Activated naive CD4-positive, alpha-beta T cell treated with anti-CD3 and anti-CD28 coated beads, Interleukin-2, amount 10 ng/mL, durations not matched to agents 7 days and 5 days (primary cell): ENCODE results near the gene CTBP1.

ENCODE experiments used
- CTCF ChIA-PET: fragments of 350-600 bp; sonication (Branson Sonifier 250); formaldehyde crosslinking; loops from one replicate; lab custom pipeline; 2021; ENCODE audit warnings: antibody characterized with exemption; lab: Charles Lee
- DNase-seq: peaks from one replicate; pipeline ENCODE4 v3.0.0-alpha.2; 2020
- H3K27ac Mint-ChIP-seq: one replicate; pipeline ENCODE4 v1.8.0; 2021; ENCODE audit warnings: mild to moderate bottlenecking, moderate library complexity, mixed read lengths
- H3K27me3 Mint-ChIP-seq: one replicate; pipeline ENCODE4 v1.8.0; 2021; ENCODE audit warnings: mild to moderate bottlenecking, mixed read lengths
- H3K36me3 Mint-ChIP-seq: one replicate; pipeline ENCODE4 v1.8.0; 2021; ENCODE audit warnings: mixed read lengths
- H3K4me1 Mint-ChIP-seq: one replicate; pipeline ENCODE4 v1.8.0; 2021; ENCODE audit warnings: mixed read lengths
- H3K4me3 Mint-ChIP-seq: one replicate; pipeline ENCODE4 v1.8.0; 2021; ENCODE audit warnings: mild to moderate bottlenecking, moderate library complexity, mixed read lengths
- H3K9me3 Mint-ChIP-seq: one replicate; pipeline ENCODE4 v1.8.0; 2021; ENCODE audit warnings: mixed read lengths

Gene CTBP1

GRCh38 chr4:1215141-1216075, 33.5 kb downstream of the CTBP1 start:
- H3K27ac Mint-ChIP-seq: peak overlapping the region; percentile 42
- H3K9me3 Mint-ChIP-seq: no peaks in the 10 kb centered on the region
- H3K27me3 Mint-ChIP-seq: no peaks in the 10 kb centered on the region
- H3K4me3 Mint-ChIP-seq: no peak overlapping the region
- no peak for DNase-seq
- H3K36me3 Mint-ChIP-seq: peaks cover 41% of the 10 kb centered on the region
- H3K4me1 Mint-ChIP-seq: peaks cover 37% of the 10 kb centered on the region
- CTCF ChIA-PET: interaction anchor here (0.7 to 2.6 kb wide), 2 partner anchors 31 to 48 kb away, joined by 3 to 16 read pairs; no protein-coding TSS in a partner anchor

- Mint-ChIP-seq H3K36me3 (peaks cover 36% of the 10 kb centered on the region), H3K9me3 (no peaks in the 10 kb centered on the region), H3K4me3 (no peak overlapping the region), H3K4me1 (peaks cover 34% of the 10 kb centered on the region), H3K27ac (no peak overlapping the region), H3K27me3 (no peaks in the 10 kb centered on the region)
- DNase-seq: no peak
- CTCF ChIA-PET: interaction anchor here (0.7 kb wide), 1 partner anchor 32 kb away, joined by 3 read pairs; no protein-coding TSS in a partner anchor
Observed at GRCh38 chr4:1214101-1215095, 34.5 kb downstream of the CTBP1 start.

- Mint-ChIP-seq H3K4me3 (no peak overlapping the region), H3K4me1 (peaks cover 27% of the 10 kb centered on the region), H3K36me3 (peaks cover 28% of the 10 kb centered on the region), H3K27me3 (no peaks in the 10 kb centered on the region), H3K27ac (no peak overlapping the region), H3K9me3 (no peaks in the 10 kb centered on the region)
- CTCF ChIA-PET: no interaction called here
- DNase-seq: no peak
Observed at GRCh38 chr4:1213336-1213995, 35.5 kb downstream of the CTBP1 start.

GRCh38 chr4:1212546-1213335, 36.2 kb downstream of the CTBP1 start:
- peaks cover 22% of the 10 kb centered on the region for H3K36me3 Mint-ChIP-seq
- H3K9me3 Mint-ChIP-seq: no peaks in the 10 kb centered on the region
- H3K27ac Mint-ChIP-seq: no peak overlapping the region
- peaks cover 25% of the 10 kb centered on the region for H3K4me1 Mint-ChIP-seq
- CTCF ChIA-PET: no interaction called here
- H3K27me3 Mint-ChIP-seq: no peaks in the 10 kb centered on the region
- no peak for DNase-seq
- no peak overlapping the region for H3K4me3 Mint-ChIP-seq

- H3K4me1 Mint-ChIP-seq: peaks cover 18% of the 10 kb centered on the region
- DNase-seq: no peak
- CTCF ChIA-PET: no interaction called here
- no peaks in the 10 kb centered on the region for H3K9me3 Mint-ChIP-seq
- H3K27me3 Mint-ChIP-seq: no peaks in the 10 kb centered on the region
- peak overlapping the region; percentile 78 for H3K27ac Mint-ChIP-seq
- H3K36me3 Mint-ChIP-seq: peaks cover 18% of the 10 kb centered on the region
- H3K4me3 Mint-ChIP-seq: no peak overlapping the region
Observed at GRCh38 chr4:1211891-1212545, 36.9 kb downstream of the CTBP1 start.

GRCh38 chr4:1211371-1211770, 37.6 kb downstream of the CTBP1 start:
- no peak overlapping the region for H3K27ac Mint-ChIP-seq
- no peak overlapping the region for H3K4me3 Mint-ChIP-seq
- H3K4me1 Mint-ChIP-seq: peaks cover 11% of the 10 kb centered on the region
- CTCF ChIA-PET: no interaction called here
- peaks cover 13% of the 10 kb centered on the region for H3K36me3 Mint-ChIP-seq
- H3K27me3 Mint-ChIP-seq: no peaks in the 10 kb centered on the region
- DNase-seq: no peak
- H3K9me3 Mint-ChIP-seq: no peaks in the 10 kb centered on the region

GRCh38 chr4:1210971-1211370, 38.0 kb downstream of the CTBP1 start:
- no peak overlapping the region for H3K4me3 Mint-ChIP-seq
- H3K36me3 Mint-ChIP-seq: peaks cover 13% of the 10 kb centered on the region
- CTCF ChIA-PET: no interaction called here
- H3K27ac Mint-ChIP-seq: no peak overlapping the region
- H3K27me3 Mint-ChIP-seq: no peaks in the 10 kb centered on the region
- H3K9me3 Mint-ChIP-seq: no peaks in the 10 kb centered on the region
- no peak for DNase-seq
- H3K4me1 Mint-ChIP-seq: peaks cover 7% of the 10 kb centered on the region

- no peak overlapping the region for H3K27ac Mint-ChIP-seq
- H3K27me3 Mint-ChIP-seq: no peaks in the 10 kb centered on the region
- no peaks in the 10 kb centered on the region for H3K9me3 Mint-ChIP-seq
- CTCF ChIA-PET: no interaction called here
- no peak for DNase-seq
- no peak overlapping the region for H3K4me3 Mint-ChIP-seq
- H3K36me3 Mint-ChIP-seq: peaks cover 12% of the 10 kb centered on the region
- H3K4me1 Mint-ChIP-seq: peaks cover 3% of the 10 kb centered on the region
Observed at GRCh38 chr4:1210241-1210841, 38.6 kb downstream of the CTBP1 start.

GRCh38 chr4:1209821-1210220, 39.1 kb downstream of the CTBP1 start:
- CTCF ChIA-PET: no interaction called here
- no peaks in the 10 kb centered on the region for H3K27me3 Mint-ChIP-seq
- H3K4me1 Mint-ChIP-seq: peaks cover 1% of the 10 kb centered on the region
- no peak overlapping the region for H3K27ac Mint-ChIP-seq
- no peaks in the 10 kb centered on the region for H3K9me3 Mint-ChIP-seq
- DNase-seq: no peak
- H3K36me3 Mint-ChIP-seq: peaks cover 8% of the 10 kb centered on the region
- no peak overlapping the region for H3K4me3 Mint-ChIP-seq

- no peak overlapping the region for H3K27ac Mint-ChIP-seq
- H3K27me3 Mint-ChIP-seq: no peaks in the 10 kb centered on the region
- DNase-seq: no peak
- H3K4me1 Mint-ChIP-seq: peaks cover 8% of the 10 kb centered on the region
- H3K9me3 Mint-ChIP-seq: no peaks in the 10 kb centered on the region
- no peak overlapping the region for H3K4me3 Mint-ChIP-seq
- H3K36me3 Mint-ChIP-seq: peaks cover 11% of the 10 kb centered on the region
- CTCF ChIA-PET: no interaction called here
Observed at GRCh38 chr4:1208970-1209704, 39.8 kb downstream of the CTBP1 start.

- DNase-seq: no peak
- H3K9me3 Mint-ChIP-seq: no peaks in the 10 kb centered on the region
- peak overlapping the region; percentile 64 for H3K27ac Mint-ChIP-seq
- H3K27me3 Mint-ChIP-seq: no peaks in the 10 kb centered on the region
- peaks cover 16% of the 10 kb centered on the region for H3K4me1 Mint-ChIP-seq
- no peak overlapping the region for H3K4me3 Mint-ChIP-seq
- CTCF ChIA-PET: no interaction called here
- H3K36me3 Mint-ChIP-seq: peaks cover 11% of the 10 kb centered on the region
Observed at GRCh38 chr4:1208266-1208961, 40.5 kb downstream of the CTBP1 start.
